NB4 (cell line): ENCODE measurements around the gene NKX2-1.

Experiments used
- CTCF ChIP-seq: IDR thresholded peaks from one replicate; pipeline ENCODE4 v1.5.1; 2012; ENCODE audit warnings: low read depth, low read length
- POLR2A ChIP-seq: IDR thresholded peaks from 2 replicates; pipeline ENCODE4 v1.6.1; 2011; ENCODE audit warnings: mild to moderate bottlenecking; ENCODE audit not compliant: insufficient read length; ENCODE audit errors: extremely low read depth

DNA sequence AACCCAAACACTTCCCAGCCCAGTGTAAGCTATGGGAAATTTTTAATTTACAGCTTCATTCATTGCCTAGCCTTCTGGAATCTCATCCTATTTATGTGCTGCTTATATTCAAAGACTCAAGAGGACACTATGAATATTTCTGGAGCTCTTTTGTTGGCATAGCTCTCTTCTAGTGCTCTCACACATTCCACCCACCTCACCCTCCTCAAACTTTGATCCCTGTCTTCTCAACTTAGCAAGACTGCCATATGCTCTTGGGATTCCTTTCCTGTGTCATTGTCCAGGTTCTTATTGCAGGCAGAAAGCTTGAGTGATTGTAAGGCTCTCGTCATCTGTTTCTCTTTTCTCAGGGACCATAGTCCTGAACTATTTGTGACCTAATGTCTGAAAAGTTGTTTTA, 18.0 kb upstream of the NKX2-1 start:
- TF ChIP-seq POLR2A (no peak), CTCF (no peak)
